ENCODE results near the gene CHMP2A.

Gene CHMP2A

DNA sequence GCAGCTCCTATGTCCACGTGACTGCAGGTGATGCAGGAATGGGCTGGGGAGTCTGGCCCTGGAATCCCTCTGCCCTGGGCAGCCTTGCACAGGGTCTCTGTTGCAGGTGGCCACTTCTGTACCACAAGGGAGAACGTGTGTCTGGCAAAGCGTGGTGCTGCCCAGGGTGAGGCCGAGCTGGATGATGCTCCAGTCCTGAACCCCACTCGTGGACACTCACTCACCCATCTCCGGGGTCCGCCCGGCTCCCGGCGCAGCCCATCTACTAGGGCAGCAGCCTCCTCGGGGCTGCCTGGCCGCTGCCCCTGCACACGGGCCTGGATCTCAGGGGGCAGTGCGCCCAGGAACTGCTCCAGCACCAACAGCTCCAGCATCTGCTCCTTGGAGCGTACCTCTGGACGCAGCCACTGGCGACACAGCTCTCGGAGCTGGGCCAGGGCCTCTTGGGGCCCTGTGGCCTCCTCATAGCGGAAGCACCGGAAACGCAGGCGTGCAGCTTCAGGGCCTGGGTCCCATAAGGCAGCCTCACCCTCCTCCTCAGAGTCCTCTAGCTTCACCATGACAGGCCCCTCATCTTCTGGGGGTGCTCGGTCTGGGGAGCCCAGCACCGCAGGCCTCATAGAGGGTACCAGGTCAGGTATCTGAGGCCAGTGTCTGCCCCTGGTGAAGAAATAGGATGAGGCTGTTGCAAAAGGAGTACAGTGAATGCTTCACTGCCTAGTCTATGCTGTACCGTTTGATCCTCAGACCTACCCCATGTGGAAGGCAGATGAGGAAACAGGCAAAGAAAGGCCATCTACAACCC, 16.1 kb upstream of the CHMP2A start:
- peak in 3 of 10 donors; percentile 17 to 83 (median 44) for DNase-seq
- intact Hi-C loops (cut with DNase I) = no loop called here

DNA sequence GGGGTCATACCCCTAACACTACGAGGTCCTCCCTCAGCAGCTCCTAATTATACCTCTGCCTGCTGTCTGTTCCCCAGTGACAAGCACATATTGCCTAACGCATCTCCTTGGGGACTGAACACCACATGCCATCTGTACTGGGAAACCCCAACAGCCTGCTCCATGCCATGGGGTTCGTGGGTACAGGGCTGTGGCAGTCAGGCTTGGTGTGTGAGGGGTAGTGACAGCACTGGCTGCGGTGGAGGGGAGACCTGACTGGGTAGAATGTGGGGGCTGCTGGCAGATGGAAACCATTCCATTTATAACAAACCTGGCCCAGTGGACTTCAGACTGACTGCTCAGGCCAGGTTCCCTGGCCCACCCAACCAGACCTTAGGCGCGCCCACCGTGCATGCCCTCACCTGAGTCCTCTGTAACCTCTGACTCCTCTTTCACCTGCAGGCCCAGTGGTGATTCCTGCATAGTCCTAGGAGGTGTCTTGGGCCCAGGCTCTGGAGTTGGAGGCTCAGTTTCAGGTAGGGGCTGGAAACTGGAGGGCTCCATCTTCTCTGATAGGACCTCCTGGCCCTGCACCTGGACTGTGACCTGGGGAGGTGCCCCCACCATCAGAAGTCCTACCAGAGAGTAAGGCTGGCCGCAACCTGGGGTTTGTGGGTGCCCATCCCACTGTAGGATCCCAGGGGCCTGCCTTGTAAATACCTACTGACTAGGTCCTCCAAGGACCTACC, 15.2 kb upstream of the CHMP2A start:
- intact Hi-C loops (cut with DNase I) = no loop called here
- peak in 2 of 10 donors; percentile 47 to 76 for DNase-seq

DNA sequence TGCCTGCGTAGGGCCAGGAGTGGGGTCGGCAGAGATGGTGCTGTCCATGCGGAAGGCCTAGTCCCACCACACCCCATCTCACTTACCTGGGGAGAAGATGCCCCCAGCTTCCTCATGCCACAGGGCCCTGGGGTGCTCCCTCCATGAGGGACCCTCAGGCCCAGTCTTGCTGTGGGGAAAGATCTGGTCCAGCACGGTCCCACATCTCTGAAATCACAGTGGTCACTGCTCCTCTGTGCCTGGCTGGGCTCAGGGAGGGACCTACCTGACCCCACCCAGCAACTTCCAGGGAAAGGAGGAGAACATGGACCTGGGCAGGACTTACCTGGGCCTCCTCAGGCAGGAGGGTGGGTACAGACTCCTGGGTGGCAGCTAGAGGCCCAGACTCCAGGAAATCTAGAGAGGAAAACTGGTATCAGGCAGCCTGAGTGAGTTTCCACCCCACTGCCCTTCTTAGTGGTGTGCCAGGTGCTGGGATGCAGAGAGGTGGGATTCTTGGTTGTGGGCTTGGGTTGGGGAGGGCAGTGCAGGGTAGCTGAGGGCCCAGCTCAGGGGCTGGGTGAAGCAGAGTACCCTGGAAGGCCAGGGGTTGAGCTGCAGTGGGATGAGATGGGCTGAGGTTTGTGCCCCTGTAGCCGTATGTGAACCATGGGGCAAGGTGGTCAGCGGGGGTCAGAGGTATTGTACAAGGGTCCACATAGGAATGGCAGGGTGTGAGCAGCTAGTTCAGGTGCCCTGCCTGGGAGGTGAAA, 14.5 kb upstream of the CHMP2A start:
- intact Hi-C loops (cut with DNase I) = no loop called here
- peak in 2 of 10 donors; percentile 41 to 72 for DNase-seq

DNA sequence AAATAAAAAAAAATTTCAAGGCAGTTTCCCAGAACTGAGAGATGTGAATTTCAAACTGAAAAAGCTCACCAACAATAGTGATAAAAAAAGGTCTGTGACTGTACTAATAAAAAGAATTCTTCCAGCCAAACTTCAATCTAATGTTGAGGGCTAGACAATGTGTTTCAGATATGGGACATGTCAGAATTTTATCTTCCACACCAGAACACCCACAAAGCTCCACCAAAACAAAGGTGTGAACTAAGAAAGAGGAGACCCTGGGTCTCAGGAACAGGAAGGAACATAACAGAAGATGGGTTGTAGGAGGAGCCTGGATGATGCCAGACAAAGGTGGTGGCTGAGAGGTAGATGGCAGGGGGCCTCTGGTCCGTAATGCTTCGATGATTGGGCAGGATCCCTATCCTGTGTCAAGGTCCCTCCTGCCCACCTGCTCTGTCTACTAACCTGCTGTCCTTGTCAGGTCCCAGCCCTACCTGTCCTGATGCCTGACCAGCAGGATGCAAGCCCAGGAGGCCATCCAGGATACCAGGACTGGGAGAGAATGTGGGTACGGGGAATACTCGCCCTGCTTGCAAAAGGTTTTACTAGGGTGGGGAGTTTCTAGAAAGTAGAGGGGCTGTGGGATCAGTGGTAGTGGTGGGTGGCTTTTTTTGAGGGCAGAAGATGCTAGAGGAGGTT, 13.7 kb upstream of the CHMP2A start:
- intact Hi-C loops (cut with DNase I) = no loop called here
- DNase-seq = peak in 2 of 10 donors; percentile 18 to 43

DNA sequence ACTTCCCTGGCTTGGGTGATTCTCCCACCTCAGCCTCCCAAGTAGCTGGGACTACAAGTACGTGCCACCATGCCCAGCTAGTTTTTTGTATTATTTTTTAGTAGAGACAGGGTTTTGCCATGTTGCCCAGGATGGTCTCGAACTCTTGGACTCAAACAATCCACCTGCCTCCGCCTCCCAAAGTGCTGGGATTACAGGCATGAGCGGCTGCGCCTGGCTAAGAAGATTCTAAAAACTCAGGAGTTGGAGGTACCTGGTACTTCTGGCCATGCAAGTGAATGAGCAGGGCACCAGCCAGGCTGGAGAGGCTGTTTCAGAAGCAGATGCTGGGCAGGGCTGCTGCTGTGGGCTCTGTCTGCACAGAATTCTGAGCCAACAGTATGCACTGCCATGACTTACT, 12.1 kb upstream of the CHMP2A start:
- intact Hi-C loops (cut with DNase I) = no loop called here
- peak in 3 of 10 donors; percentile 16 to 28 (median 24) for DNase-seq

DNA sequence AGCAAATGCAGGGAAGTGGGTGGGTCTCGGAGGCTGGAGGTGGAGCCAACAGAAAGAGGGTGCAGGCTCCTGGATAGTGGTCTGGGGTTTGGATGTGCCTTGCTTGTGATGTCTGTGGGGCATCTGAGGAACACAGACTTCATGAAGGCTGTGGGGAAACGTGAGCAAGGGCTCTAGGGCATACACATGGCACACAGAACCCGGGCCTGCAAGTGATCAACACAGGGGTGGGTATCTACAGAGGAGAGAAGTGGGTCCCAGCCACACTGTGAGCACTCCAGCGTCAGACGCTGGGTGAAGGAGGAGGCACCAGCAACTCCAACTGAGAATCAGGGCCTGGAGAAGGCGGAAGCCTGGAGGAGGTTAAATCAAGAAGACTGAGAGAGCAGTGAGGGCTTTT, 8.9 kb upstream of the CHMP2A start:
- intact Hi-C loops (cut with DNase I) = no loop called here
- peak in 2 of 10 donors; percentile 24 to 37 for DNase-seq

DNA sequence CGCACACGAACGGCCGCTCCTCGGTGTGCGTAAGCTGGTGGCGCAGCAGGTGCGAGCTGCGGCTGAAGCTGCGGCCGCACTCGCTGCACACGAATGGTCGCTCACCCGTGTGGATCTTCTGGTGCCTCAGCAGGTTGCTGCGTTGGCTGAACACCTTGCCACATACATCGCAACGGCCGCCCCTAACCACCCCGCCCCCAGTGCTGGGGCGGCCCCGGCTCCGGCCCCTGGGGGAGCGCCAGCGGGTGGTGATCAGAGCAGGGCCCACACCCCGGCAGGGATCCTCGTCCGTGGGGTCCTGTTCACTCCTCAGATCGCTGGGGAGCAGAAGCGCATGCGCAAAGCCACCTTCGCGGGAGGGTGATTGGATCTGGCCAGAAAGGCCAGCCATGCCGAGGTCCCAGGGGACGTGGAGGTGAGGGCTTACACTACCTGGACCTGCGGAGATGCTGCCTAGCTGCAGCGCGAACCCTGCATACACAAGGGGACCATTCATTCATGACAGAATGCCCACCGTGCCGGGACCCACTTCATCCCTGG, 8.2 kb upstream of the CHMP2A start:
- peak in 7 of 10 donors; percentile 41 to 92 (median 64) for DNase-seq
- intact Hi-C loops (cut with DNase I) = no loop called here

DNA sequence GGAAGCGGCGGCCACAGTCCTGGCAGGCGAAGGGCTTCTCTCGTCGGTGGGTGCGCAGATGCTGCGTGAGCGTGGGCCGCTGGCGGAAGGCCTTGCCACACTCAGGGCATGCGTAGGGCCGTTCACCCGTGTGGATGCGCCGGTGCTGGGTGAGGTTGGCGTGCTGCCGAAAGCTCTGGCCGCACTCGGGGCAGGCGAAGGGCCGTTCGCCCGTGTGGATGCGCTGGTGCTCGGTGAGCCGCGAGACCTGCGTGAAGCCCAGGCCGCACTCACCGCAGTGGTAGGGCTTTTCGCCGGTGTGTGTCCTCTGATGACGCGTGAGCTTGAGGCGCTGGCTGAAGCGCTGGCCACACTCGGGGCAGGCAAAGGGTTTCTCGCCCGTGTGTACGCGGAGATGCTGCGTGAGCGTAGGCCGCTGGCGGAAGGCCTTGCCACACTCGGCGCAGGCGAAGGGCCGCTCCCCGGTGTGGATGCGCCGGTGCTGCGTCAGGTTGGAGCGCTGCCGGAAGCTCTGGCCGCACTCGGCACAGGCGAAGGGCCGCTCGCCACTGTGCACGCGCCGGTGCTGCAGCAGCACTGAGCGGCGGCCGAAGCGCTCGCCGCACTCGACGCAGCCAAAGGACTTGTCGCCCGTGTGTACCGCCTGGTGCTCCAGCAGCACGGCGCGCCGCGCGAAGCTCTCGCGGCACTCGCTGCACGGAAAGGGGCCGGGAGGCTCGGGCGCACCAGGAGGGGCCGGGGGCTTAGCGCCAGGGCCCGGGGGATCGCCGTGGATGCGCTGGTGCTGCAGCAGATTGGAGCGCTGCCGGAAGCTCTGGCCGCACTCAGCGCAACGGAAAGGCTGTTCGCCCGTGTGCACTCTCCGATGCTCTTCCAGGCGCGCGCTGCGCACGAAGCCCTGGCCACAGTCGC, 7.5 kb upstream of the CHMP2A start:
- DNase-seq = peak in 8 of 10 donors; percentile 35 to 93 (median 54)
- intact Hi-C loops (cut with DNase I) = no loop called here

DNA sequence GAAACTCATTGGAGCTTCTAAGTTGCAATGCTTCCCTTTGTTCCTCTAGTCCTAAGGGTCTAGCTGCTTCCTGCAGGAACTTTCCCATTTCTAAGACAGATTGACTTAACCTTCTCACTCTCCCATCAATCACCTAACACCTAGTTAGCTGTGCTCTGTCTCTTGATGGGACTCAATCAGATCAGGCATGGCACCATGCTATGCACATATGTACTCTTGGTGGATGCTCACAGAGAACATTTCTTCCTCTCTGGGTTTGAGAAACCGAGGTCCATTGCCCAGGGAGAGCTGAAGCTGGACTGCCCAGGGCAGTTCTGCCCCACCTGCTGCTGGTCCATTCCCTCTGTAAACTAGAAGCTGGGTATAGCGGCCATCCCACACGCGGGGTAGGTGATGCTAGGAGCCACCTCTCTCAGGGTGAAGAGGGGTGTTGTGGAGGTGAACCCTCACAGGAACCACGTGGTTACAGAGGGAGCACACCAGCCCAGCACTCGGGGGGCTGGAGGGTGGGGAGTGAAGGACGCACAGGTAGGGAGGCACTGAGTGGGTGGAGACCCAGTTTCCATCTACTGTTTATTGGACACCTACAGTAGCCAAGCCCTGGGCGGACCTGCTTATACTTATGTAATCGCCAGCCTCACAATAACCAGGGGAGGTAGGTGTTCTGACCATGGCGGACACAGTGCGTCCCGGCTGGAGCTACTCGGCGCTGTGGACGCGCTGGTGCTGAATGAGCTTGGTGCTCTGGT, 6.6 kb upstream of the CHMP2A start:
- DNase-seq = peak in 1 of 10 donors; percentile 45
- intact Hi-C loops (cut with DNase I) = no loop called here

DNA sequence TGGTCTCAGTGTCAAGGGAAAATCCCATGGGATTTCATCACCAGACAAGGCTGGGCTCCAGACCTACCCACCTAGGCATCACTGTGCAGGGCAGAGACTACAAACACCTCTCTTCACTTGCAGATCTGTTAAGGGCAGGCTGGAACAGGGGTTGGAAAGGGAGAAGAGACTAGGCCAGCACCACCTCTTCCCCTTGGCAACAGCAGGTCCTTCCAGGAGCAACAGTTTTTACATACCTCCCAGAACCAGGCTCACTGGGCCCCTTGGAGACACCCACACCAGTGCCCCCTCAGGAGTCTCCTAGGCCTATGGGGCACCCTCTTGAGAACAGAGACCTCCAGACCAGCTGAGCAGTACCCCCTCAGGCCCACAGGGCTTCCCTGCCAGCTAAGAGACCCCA, 6.0 kb upstream of the CHMP2A start:
- intact Hi-C loops (cut with DNase I) = no loop called here
- DNase-seq = peak in 2 of 10 donors; percentile 16 to 65

DNA sequence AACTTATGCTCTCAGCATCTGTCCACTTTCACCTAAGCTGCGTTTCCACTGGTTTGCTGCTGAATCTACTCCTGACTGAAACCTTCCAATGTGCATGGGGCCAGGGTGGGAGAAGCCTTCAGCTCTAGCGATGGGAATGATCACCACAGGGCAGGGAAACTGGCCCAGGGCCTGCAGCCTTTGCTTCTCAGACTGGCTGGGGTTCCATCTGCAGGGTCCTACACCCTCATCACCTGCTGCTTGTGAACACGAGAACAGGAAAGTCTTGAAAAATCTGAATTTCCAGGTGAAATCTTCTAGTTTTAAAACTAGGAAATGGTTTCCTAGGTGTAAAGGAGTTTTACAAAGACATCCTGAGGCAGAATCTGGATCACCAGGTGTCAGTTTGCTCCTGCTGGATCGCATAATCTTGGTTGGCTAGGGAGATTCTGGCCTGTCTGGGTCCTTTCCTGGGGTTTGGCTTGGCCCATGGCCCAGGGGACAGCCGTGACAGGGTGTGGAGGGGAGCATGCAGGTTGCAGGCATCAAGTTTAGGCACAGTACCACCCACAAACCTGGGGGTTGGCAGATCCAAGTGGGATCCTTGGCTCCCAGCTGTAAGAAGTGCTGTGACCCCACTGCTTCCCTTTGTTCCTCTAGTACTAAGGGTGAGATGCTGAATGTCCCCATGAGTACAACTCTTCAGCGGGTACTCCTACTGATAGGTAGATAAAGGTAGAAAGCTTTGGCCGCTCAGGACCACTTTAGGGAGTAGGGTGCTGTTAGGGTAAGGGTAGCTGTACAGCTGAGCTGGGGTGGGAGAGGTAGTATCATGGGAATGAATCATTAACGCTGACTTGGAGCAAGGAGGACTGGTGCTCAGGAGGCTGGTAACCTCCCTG, 5.3 kb upstream of the CHMP2A start:
- intact Hi-C loops (cut with DNase I) = no loop called here
- peak in 3 of 10 donors; percentile 40 to 77 (median 40) for DNase-seq

DNA sequence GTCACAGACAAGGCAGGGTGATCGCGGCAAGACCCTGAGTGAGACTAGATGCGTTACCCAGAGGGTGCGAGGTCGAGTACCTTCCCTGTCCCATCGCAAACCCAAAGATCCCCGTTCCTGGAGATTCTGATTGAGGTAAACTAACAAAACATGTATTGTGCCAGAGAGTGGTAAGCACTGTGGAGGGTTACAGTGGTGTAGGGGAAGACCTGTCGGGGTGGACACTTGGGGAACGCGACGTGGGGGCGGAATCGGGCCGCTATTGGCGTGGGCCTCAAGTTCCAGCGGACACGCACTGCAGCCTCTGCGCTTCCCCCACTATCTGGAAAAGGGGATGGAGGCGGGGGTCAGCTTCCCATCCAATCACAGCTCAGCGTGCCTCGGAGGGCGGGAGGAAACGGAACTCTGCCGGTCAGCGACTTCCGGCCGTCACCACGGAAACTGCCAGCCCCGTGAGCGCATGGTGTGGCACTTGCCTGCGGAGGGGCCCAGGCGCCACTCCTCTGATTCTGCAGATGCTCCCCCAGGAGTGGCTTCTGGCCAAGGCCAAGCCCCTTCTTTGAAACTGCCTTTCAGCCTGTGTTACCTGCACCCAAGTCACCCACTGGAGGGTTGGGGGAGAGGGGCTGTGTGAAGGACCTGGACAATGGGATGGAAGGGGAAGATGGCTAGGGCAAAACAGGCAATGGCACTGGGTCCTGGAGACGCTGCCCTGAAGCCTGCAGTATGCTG, 4.5 kb upstream of the CHMP2A start:
- intact Hi-C loops (cut with DNase I) = loop anchor here (2.0 kb wide), 1 partner anchor 13 kb away; the partner anchor contains the start of gene MZF1
- DNase-seq = peak; percentile 84 to 98 (median 91)

DNA sequence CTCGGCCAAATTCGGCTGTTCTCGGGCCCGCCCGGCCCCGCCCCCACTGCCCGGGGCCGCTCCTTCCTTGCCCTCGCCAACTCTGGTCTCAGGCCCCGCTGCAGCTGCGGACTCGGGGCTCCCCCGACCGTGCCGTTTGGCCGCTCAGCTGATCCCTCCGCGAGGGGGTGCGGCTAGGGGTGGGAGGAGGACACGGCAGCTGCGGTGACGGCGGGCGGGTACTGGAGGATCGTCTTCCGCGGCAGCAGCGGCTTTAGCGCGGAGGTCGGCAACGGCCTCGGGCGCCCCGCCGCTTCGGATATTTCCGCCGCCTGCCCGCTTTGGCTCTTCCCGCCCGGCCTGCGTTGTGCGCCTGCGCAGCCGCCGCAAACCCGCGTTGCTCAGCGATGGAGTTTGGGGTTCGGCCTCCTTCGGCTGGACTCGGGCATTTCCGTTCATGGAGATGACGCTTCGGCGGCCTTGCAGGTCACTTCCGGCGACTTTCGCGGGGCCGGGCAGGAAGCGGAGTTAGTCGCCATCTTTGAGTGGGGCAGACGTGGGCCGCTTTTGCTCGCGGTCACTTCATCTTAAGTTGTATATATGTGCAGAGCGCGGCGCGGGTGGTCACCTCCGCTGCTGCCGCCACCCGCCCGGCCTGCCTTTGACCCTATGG, 3.8 kb upstream of the CHMP2A start:
- DNase-seq = peak; percentile 95 to 100 (median 98)
- intact Hi-C loops (cut with DNase I) = loop anchor here (2.0 kb wide), 1 partner anchor 14 kb away; the partner anchor contains the start of gene MZF1

DNA sequence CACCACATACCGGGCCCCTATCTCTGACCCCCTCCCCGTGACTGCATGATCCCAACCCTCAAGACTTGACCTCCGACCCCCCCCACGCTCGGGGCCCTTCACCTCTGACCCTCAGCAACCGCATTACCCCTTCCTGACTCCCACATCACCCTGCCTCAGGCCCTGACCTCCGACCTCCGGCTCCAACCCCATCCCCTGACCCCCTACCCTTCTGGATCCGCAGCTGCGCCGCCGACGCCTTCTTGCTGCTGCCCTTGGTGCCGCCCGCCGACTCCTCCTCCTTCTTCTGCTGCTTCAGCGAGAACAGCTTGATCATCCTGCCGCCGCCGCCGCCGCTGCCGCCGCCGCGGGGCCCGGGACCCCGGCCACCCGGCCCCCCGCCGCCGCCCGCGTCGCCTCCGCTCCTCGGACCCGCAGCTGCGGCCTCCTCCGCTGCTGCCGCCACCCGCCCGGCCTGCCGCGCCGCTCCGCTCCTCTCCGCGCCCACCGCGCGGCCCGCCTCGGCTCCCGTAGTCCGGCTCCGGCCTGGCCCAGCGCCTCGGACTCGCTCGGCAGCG, 3.2 kb upstream of the CHMP2A start, which contains the start of gene UBE2M:
Gene UBE2M, minus strand, starts transcription at position 546 of the 557 bp plus-strand sequence. Its CDS starts 230 bp downstream, at position 316.
- intact Hi-C loops (cut with DNase I) = loop anchor here (2.0 kb wide), 1 partner anchor 15 kb away; the partner anchor contains the start of gene MZF1
- peak in 4 of 10 donors; percentile 48 to 89 (median 82) for DNase-seq

All from posterior cingulate gyrus (tissue), 11 donors.